ENCODE data around the gene GSN.

GSN gene

DNA sequence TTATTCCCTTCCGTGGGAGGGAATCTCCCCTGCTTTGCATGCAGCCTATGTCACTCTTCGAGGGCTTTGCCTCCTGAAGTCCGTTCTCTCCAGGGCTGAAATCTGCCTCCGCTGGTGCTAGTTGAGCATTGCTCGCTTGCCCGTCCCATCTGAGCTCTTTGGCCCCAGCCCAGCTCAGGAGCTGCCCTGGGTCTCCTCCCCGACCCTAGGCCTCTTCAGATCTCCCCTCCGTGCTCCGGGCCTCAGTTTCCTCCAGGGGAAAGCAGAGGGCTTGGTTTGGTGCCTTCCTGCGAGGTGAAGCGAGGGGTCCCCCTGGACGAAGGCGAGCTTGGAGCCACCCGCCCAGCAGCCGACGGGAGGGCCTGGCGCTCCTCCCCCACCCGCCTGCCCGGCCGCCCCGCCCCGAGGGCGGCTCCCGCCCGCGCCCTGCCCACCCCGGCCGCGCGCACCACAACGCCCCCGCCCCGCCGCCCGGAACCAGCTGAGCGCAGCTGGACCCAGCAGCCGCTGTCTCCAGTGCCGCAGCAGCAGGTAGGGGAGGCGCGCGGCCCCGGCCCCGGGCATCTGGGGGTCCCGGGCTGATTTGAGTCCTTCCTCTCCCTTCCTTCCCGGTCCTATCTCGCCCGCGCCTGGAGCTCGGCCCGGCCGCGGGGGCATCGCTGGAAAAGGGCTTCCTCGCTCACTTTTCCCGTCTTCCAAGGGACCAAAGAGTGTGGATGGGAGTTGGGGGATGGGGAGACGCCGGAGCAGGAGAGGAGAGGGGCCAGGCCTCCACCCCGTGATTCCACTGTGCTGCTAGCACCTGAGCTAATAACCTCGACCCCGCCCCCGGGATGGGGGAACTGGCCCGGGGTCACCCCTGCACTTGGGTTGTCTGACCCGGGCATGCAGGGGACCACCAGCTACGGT, at the start of gene GSN:
Gene GSN, plus strand, starts transcription at position 474 of the 909 bp plus-strand sequence. CDS start 33,810 bp downstream, outside the sequence.
- peak; percentile 75 for DNase-seq

DNA sequence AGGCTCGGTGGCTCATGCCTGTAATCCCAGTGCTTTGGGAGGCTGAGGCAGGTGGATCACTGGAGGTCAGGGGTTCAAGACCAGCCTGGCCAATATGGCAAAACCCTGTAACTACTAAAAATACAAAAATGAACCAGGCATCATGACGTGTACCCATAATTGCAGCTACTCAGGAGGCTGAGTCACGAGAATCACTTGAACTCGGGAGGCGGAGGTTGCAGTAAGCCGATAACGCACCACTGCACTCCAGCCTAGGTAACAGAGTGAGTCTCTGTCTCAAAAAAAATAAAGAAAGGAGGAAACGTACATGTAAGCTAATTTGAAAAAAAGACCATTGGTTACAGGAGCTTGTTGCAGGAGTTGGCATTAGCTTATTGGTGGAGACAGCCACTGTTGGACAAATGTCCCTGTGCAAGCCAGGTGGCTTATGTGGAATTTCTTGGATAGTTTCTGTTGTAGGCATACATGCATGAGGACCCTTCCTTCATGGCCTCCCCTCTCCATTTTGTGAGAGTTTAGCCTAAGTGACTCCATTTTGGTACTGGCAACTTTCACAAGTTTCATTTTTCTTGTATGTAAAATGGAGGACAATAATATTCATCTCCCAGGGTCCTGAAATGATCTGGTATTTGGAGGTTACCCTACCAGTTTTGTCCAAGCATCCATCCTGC, 49.5 kb upstream of the GSN start:
- no peak for DNase-seq

DNA sequence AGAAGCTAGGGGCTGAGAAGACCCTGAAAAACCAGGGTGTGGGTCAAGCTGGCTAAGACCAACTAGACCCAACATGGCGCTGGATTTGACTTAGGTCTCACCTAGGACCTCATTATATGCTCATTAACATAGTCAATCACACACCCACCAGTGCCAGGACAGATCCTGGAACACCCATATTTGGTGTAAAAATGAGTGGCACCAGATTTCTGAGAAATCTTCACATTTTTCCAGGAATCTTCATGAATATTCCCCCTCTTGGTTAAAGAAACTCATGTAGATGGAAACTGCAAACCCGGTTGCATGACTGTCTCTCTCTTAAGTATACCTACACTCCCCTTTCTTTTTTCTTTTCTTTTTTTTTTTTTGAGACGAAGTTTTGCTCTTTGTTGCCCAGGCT, 48.4 kb upstream of the GSN start:
- no peak for DNase-seq

DNA sequence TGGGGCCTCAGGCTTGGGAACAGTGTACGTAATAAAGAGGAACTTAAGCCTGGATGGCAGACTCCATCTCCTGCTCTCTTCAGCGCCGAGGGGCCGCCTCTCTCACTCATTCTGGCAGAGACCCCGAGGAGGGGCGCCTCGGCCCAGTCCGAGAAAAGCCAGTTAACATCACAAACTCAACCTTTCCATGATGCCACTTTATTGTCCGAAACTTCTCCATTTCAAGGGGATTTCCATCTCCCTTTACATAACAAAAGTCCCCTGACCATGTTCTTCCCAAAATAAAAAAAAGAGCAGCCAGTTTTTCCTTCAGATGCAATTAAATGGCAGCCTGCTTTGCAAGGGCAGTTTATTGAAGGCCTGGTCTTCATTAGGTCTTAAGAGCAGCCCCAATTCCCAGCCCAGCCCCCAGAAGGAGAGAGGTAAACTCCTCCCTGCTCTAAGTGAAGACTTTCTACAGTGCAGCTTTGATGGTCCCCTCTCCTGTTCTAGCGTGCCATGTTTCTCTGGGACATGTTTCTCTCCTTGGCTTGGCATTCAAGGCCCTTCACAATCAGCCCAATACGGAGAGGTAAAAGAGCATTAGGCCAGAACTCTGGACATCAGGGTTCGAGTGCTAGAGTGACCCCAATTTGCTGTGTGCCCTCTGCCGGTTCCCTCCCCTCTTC, 46.8 kb upstream of the GSN start:
- DNase-seq = no peak

DNA sequence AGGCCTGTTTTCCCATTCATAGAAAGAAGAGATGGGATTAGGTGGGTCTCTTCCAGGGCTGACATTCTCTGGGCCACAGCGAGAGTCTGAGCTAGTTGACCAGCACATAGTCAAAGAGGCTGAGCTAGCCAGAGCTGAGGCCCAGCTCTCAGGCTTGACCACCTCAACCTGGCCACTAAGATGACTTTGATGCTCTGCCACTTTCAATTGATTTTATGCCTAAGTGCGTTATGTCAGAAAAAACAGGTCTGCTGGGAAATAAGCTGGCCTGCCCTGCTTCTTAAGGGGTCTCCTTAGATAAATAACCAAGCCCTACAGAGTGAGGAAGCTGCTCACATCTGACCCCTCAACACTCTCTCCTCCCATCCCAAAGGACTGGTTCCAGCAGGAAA, 46.3 kb upstream of the GSN start:
- DNase-seq = no peak

DNA sequence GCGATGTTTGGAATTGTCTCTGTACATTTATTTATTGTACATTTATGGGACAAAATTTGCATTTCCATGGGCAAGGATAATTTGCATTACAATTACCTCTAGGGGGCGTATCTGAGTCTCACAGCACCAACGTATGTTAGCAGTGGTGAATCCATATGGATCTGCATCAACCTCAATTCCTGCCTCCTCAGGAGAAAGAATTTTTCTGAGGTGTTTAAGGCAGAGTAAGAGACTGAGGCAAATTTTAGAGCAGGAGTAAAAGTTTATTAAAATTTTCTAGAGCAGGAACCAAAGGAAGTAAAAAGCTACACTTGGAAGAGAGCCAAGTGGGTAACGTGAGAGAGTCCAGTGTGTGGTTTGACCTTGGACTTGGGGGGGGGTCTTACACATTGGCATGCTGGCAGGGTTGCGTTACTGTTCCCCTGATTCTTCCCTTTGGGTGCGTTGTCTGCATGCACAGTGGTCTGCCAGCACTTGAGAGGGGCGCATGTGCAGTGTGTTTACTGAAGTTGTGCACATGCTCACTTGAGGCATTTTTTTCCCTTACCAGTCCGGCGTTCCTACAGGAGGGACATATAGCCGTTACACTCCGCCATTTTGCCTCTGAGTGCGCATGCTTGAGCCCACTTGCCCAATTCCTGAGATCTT, 45.3 kb upstream of the GSN start:
- DNase-seq = no peak

DNA sequence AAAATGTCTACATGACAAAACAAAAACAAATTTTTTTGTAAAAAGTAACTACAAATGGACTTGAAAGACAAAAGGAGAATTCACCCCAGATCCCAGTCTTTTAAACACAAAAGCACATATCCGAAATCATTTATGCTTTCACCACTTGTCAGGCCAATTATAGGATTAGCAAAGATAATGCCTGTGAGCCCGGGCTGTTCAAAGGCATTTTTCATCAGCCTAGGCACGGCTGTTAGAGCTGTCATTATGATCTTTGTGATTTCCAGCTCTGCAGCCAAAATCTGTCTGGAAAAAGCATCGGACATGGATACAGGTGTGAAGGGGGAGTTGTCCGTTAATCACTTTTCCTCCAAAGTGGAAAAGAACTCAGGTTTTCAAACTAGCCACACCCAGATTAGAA, 42.7 kb upstream of the GSN start:
- DNase-seq = no peak

DNA sequence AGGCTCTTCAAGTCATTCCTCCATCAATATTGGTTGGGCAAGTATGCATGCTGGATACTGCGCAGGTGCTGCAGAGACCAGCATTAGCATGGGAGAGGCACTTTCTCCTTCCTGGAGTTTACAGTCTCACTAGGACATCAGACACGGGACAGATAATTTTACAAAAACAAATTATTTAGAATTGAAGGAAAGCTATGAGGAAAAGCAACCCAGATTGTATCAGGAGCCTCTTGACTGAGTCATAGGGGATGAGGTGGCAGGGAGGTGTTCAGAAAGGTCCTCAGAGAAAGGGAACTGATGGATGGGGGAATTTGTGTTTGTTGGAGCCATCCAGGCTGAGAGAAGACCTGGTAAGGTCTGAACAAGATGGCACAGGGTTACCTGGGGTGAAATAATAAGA, 41.8 kb upstream of the GSN start:
- DNase-seq = no peak

DNA sequence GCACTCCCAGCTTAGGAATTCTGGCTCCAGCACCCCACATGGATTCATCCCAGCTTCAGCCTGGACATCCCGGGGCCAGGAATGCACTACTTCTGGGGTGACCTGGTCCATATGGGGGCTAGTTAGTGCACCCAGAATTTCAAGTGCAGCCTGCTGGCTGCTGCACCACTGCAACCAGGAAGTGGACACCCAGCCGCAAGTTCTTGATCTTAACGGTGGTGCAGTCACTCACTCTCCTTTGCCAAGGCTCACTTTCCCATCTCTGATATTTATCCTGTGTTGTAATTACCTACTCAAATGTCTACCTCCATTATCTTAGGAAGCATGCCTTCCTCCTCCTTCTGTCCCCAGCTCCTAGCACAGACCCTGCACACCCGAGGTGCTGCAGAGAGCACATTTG, 40.1 kb upstream of the GSN start:
- DNase-seq = no peak

DNA sequence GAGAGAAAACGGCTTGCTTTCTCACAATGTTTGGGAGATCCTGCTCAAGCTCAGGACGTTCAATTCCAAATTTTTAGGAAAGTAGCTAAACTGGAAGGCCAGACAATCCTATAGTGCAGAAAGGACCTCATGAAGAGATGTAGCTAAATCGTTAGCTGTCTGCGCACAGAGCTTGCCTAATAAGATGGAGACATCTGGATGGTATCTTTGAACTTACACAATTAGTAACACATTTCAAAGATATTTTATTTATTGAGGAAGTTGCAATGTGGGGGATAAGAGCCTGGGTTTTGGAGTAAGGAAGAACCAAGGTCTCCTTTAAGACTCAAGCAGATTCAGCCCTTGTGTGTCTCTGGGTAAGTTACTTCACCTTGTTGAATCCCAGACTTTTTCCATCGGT, 37.7 kb upstream of the GSN start:
- no peak for DNase-seq

DNA sequence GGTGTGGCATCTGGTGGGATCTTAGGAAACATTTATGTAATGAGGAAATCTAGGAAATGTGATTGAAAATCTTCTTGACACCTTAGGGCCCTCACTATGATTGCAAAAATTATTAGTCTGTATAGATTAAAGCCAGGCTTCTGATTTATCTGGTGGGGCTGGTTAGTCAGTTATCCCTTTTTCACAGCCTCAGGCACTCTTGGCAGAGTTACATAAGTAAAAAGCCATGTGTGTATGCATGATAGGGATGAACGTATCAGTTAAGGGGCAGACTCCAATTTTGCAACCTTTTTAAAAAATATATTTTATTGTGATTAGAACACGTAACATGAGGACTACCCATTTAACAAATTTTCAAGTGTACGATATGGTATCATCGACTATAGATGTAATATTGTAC, 35.7 kb upstream of the GSN start:
- DNase-seq = no peak

DNA sequence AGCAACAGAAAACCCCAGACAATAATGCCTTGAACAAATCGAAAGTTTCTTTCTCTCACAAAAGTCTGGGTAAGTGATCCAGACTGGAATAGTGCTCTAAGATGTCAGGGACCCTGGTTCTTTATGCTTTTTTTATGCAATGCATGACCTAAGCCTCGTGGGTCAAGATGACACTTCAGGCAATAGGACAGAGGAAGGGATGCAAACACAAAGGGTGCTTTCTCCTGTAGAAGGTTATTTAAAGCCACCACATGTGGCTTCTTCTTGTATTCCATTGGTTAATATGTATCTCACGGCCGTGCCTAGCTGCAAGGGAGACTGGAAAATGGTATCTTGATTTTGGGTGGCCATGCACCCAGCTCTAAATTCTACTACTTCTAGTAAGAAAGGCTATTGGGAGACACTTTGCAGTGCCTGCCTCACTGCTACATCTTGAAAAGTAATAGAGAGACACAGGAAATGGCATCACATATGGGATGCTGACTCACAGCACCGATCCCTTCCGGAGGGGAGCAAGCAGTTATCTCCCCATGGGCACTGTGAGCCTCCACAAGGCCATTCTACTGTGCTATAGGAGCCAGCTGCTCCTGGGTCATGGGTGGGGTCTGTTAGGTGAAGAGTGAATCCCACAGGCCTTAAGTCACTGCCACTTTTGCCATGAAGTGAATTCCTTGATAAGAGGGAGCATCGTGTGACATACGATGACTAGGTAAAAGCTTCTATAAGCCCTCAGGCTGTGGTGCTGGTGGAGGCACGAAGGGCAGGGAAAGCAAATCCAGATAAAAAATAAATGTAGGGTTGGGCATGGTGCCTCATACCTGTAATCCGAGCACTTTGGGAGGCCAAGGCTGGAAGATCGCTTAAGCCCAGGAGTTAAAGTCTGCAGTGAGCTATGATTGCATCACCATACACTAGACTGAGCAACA, 33.8 kb upstream of the GSN start:
- no peak for DNase-seq

DNA sequence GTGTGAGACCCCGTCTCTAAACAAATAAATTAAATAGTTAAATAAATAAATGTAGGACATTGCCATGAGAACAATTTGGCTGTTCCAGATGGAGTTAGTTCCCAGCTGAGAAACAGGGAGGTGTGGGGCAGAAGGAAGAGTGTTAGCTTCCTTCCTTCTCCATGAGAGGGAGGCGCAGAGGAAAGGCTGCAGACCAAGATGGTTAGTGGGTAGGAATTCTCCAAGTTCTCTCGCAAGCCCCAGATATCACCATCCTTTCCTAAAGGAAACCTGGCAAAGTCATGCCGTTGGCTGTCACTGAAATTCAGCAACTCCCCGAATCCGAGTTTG, 33.2 kb upstream of the GSN start:
- no peak for DNase-seq

DNA sequence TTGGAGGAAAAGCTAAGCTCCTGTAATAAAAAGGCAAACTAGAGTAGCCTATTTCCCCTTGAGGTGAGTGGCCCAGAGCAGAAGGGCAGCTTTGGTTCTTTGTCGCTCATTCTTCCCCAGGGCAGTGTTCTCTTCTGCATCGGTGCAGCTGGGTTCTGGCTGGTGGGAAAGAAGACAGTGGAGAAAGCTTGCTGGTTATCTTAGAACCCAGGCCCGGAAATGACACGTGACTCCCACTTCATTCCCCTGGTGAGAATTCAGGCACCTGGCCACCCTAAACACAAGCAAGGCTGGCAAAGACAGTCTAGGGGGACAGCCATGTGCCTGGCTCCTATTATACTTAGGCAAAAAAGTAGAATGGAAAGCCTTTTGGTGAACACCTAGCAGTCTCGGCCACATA, 32.5 kb upstream of the GSN start:
- no peak for DNase-seq

DNA sequence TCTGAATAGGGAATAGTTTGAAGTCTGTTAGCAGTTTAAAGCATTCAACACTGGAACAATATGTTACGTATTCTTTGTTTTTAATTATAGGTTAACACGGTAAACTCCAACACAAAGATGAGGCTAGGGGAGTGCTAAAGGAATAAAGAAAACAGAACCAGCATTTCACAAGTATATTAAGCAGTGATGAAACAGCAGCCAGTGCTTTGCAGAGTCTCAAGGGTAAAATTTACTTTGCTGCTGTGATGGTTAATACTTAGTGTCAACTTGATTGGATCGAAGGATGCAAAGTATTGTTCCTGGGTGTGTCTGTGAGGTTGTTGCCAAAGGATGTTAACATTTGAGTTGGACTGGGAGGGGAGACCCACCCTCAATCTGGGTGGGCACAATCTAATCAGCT, 30.0 kb upstream of the GSN start:
- no peak for DNase-seq

DNA sequence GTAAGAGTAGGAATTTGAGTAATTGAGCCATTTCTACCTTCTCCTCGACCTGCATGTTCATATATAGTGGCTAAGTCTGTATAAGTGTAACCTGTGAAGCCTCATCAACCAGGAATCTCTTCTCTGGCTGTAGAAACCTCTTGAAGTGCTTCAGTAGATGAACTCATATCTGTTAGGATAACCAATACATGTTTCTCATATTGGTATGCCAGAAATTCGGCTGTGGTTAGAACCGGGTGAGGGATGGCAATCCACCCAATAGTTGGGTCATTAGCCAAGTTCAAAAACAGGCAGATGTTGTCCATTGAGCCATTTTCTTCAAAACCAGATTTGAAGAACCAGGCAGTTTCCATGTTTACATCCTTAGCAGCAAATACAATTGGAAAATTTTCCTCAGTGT, 28.9 kb upstream of the GSN start:
- no peak for DNase-seq

DNA sequence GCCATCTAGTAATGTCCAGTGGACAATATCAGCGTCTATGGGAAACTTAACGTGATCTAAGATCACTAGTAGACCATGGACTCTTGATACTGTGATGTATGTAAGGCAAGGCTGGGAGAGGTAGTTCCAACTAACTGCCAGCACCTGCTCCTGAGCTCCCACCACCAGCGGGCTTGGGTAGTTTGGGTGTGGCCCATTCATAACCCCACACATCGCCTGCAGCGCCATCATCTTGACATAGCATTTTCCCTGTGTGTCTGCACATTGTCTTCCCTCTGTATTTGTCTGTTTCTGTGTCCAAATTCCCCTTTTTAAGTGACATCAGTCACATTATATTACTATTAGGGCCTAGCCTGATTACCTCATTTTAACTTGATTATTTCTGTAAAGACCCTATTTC, 28.1 kb upstream of the GSN start:
- DNase-seq = no peak

DNA sequence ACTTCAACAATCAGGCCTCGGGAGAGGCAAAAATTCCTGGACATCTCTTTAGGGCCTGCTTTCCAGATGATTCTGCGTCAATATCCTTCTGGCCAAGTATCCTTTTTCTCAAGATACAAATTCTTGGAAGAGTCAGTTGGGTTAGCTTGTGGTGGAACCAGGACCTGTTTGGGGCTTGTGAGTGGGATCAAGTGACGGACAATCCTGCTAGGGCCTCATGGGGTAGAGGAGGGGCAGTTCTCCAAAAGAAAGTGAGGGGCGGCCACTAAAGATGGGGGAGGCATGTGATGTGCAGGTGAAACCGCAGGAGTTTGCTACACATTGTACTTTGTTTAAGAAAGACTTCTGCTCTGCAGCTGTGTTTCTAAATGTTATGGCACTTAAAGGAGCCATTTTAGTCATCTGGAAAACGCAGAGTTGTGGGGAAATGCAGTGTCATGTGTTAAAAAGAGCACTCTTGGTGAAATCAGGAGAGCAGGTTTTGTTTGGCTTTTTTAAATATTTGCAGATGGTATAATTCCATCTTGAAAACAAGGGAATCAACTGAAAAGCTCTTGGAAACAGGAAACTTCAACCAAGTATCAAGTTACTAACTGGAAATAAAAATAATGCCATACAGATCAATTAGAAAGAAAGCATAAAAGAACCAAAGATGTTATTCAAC, 27.4 kb upstream of the GSN start:
- no peak for DNase-seq

DNA sequence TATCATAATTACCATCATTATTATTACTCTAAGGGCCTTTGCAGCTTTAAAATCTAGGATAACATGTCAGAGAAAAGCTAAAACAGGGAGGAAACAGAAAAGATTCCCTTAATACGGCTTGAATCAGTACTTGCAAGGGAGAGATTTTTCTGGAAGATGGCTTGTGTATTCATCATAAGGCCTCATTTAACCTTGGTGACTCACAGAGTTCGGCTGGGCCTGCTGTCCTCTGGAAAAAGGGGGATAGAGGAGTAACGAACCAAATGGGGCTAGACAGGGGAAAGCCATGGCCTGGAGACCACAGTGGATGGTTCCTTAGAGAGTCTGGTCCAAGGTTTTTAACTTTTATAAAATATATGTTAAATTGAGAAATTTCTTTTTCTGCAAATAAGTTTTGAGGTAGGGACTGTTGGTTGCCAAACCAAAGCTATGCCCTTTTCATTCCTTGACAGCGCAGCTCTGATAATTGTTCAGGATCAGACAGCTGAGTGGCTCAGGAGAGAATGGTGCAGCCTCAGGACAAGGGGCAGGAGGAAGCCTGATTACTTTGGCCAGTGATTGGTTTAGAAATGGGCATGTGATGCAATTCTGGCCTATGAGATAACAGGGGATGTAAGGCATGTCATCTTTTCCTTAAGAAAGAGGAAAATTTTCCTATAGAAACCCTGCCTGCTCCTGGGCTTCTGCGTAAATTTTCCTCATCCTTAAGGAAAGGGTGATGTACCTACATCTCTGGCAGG, 25.6 kb upstream of the GSN start:
- DNase-seq = no peak

DNA sequence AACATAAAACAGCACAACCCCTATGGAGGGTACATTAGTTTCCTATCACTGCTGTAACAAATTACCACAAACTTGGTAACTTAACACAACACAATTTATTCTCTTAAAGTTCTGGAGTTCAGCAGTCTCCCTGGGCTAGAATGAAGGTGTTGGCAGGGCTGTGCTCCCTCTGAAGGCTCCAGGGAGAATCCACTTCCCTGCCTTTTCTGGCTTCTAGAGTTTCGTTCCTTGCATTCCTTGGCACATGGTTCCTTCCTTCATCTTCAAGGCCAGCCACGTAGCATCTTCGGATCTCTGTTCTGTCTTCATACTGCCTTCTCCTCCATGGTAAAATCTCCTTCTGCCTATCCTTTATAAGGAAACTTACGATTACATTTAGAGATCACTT, 25.0 kb upstream of the GSN start:
- no peak for DNase-seq

All from activated CD8-positive, alpha-beta memory T cell treated with anti-CD3 and anti-CD28 coated beads, Interleukin-2, amount 50 U/mL, for 48 hours (primary cell).